ENCODE measurements around the gene KISS1. TPM values are rescaled to one million over a fixed set of nuclear protein-coding genes. Genes with fewer than 3 reads are reported as not detected.

Gene KISS1
- total RNA-seq, 2 donors from 2014 or later, result not detected

GRCh38 chr1:204143276-204144041 lies 52.8 kb downstream of the KISS1 start:
- no peak overlapping the region for H3K27ac ChIP-seq
- H3K4me3 ChIP-seq, result no peak overlapping the region
- no peak for DNase-seq (ENCODE audit: low spot score)
- no peaks in the 10 kb centered on the region for H3K9me3 ChIP-seq
- H3K4me1 ChIP-seq, result no peaks in the 10 kb centered on the region
- no peaks in the 10 kb centered on the region for H3K27me3 ChIP-seq
- peaks cover 10% of the 10 kb centered on the region for H3K36me3 ChIP-seq
- no peak for TF ChIP-seq CTCF (IDR thresholded peaks at IDR 0.05)

- no peak for TF ChIP-seq CTCF (IDR thresholded peaks at IDR 0.05)
- H3K4me1 ChIP-seq, result no peaks in the 10 kb centered on the region
- H3K27ac ChIP-seq, result no peak overlapping the region
- DNase-seq (ENCODE audit: low spot score), result no peak
- peaks cover 11% of the 10 kb centered on the region for H3K36me3 ChIP-seq
- no peaks in the 10 kb centered on the region for H3K9me3 ChIP-seq
- no peak overlapping the region for H3K4me3 ChIP-seq
- H3K27me3 ChIP-seq, result no peaks in the 10 kb centered on the region
These were observed 54.0 kb downstream of the KISS1 start for GRCh38 chr1:204142032-204142974.

GRCh38 chr1:204141131-204141530 lies 55.2 kb downstream of the KISS1 start:
- Histone ChIP-seq H3K9me3 (no peaks in the 10 kb centered on the region), H3K27me3 (no peaks in the 10 kb centered on the region), H3K36me3 (peaks cover 11% of the 10 kb centered on the region), H3K27ac (no peak overlapping the region), H3K4me3 (no peak overlapping the region), H3K4me1 (no peaks in the 10 kb centered on the region)
- DNase-seq (ENCODE audit: low spot score), result no peak
- no peak for TF ChIP-seq CTCF (IDR thresholded peaks at IDR 0.05)

Other genes with a start within 250 kb of the KISS1 start
- 1 to 10 TPM; 7.9 to 8.6 TPM for gene SOX13, start 123.4 kb downstream of the KISS1 start, total RNA-seq
- 10 to 100 TPM in 1 of 2 donors, 1 to 10 TPM in 1; 5.6 to 17.5 TPM for gene ETNK2, start 44.4 kb downstream of the KISS1 start, total RNA-seq
- gene REN, start 30.2 kb downstream of the KISS1 start, total RNA-seq, result under 1 TPM in 1 of 2 donors, not detected in 1; 0.83 TPM
- gene GOLT1A, start 17.5 kb upstream of the KISS1 start, total RNA-seq, result not detected
- gene PLEKHA6, start 163.4 kb upstream of the KISS1 start, total RNA-seq, result 10 to 100 TPM; 18.1 to 25.7 TPM
- 10 to 100 TPM; 27.3 to 30.9 TPM for gene PPP1R15B, start 215.3 kb upstream of the KISS1 start, total RNA-seq